ENCODE results near the gene KRT2. TPM values are rescaled to one million over a fixed set of nuclear protein-coding genes. Genes with fewer than 3 reads are reported as not detected.

Gene KRT2
- total and polyA plus RNA-seq, 2 of the 8 experiments (the other 6 are each of a cell fraction or from before 2014, with no cell fraction given), result not detected

DNA sequence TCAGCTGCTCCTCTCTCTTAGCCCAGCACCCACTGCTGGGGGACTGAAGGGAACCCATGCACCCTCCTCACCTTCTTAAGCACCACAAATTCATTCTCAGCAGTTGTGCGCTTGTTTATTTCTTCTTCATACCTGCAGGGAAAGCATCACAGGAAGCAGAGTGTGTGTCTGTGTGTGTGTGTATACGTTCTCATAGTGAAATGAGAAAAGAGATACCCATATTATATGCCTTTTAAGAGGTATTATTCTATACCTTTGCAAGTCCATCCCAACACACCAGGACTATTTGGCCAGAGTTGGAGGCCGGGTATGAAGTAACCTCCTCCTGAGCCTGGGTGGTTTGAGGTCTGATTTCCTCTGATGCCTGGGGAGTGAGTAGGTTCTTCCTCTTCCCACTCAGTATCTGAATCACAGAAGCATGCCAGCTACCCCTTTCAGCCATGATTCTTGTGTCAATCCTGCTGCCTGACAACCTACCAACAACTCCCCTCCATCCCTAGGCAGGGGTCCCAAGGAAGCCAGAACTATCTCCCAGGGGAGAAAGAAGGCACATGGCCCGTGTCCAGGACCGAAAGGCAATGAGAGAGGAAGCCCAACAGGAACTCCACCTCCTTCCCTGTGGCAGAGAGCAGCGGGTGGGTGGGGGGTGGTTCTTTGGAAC is 36.7 kb downstream of the KRT2 start:
- H2BK15ac ChIP-seq (ENCODE audit: low read length), result no peak overlapping the region
- H2BK20ac ChIP-seq (ENCODE audit: low read length), result no peak overlapping the region
- H4K5ac ChIP-seq (ENCODE audit: insufficient read length, low read depth, low read length), result no peak overlapping the region
- no peak overlapping the region for H3K23ac ChIP-seq (ENCODE audit: insufficient read length)
- no peak overlapping the region for H3K56ac ChIP-seq (replicated peaks; ENCODE audit: insufficient read length, low read depth, low read length)
- H2BK12ac ChIP-seq (ENCODE audit: low read depth, low read length), result no peak overlapping the region
- ChIA-PET CTCF (ENCODE audit: partially characterized antibody) (interaction anchor here (1.0 to 2.0 kb wide), 2 partner anchors 33 to 254 kb away, joined by 3 to 5 read pairs; no protein-coding TSS in a partner anchor), POLR2A (ENCODE audit: partially characterized antibody) (no interaction called here)
- no peaks in the 10 kb centered on the region for H3K9me3 ChIP-seq (ENCODE audit: insufficient read depth in 2 of 2, low read depth in 1 of 2, low read length in 1 of 2)
- H2BK5ac ChIP-seq (ENCODE audit: low read depth, low read length), result no peak overlapping the region
- 95% methylated on average over 6 of the region's 6 CpGs; no CpG with 5 or more reads in 1 of the 2 experiments for WGBS, 2 experiments (ENCODE audit: extremely low coverage in 1 of 2, insufficient coverage in 1 of 2, insufficient read length in 1 of 2, insufficient replicate concordance in 2 of 2, low coverage in 1 of 2, low lambda C conversion rate in 2 of 2, missing lambda C conversion rate in 1 of 2)
- no peak overlapping the region for H4K8ac ChIP-seq (ENCODE audit: extremely low read depth, insufficient read depth, low read length)
- H2BK120ac ChIP-seq (replicated peaks; ENCODE audit: low read depth, low read length), result no peak overlapping the region
- no peak overlapping the region for H2AK5ac ChIP-seq (ENCODE audit: low read depth, low read length)
- peak in 1 of 2 experiments; percentile 23 for DNase-seq (ENCODE audit: low read depth in 1 of 2, low spot score in 2 of 2)
- H3K23me2 ChIP-seq (ENCODE audit: low read depth, low read length), result no peaks in the 10 kb centered on the region
- H3K9ac ChIP-seq (replicated peaks in 1 of 4; ENCODE audit: extremely low read depth in 1 of 4, low read depth in 3 of 4, low read length in 3 of 4), result no peak overlapping the region
- no peak overlapping the region for H3K27ac ChIP-seq (ENCODE audit: low read depth, low read length)
- H3K79me2 ChIP-seq (ENCODE audit: control insufficient read depth in 1 of 2, insufficient read depth in 2 of 2, low read length in 2 of 2), result no peaks in the 10 kb centered on the region
- H3K4me3 ChIP-seq (ENCODE audit: extremely low read depth in 1 of 4, insufficient read depth in 2 of 4, low read depth in 3 of 4, low read length in 4 of 4), result no peak overlapping the region
- no peaks in the 10 kb centered on the region for H3K27me3 ChIP-seq (replicated peaks in 1 of 4; ENCODE audit: control insufficient read depth in 3 of 4, extremely low read depth in 1 of 4, insufficient read depth in 3 of 4, low read length in 3 of 4)
- H3K4ac ChIP-seq (replicated peaks; ENCODE audit: insufficient read length, low read depth, low read length), result no peak overlapping the region
- TF ChIP-seq JUN (IDR thresholded peaks at IDR 0.05; ENCODE audit: low read depth, low read length) (no peak), GABPA (IDR thresholded peaks at IDR 0.05; ENCODE audit: borderline replicate concordance, insufficient read depth, low read length) (no peak), ZNF274 (IDR thresholded peaks at IDR 0.05; ENCODE audit: borderline replicate concordance, extremely low read depth, low read length) (no peak), SIN3A (conservative IDR thresholded peaks at IDR 0.05 in 1 of 2, IDR thresholded peaks at IDR 0.05 in 1 of 2; ENCODE audit: low read depth in 1 of 2, low read length in 2 of 2) (no peak), E2F6 (IDR thresholded peaks at IDR 0.05) (no peak), EP300 (IDR thresholded peaks at IDR 0.05; ENCODE audit: borderline replicate concordance in 1 of 2, low read depth in 2 of 2, low read length in 2 of 2) (no peak), RFX5 (IDR thresholded peaks at IDR 0.05; ENCODE audit: borderline replicate concordance, low read depth, low read length) (no peak), SIX5 (IDR thresholded peaks at IDR 0.05; ENCODE audit: low read depth, low read length) (no peak), BCL11A (IDR thresholded peaks at IDR 0.05; ENCODE audit: low read depth in 2 of 2, low read length in 2 of 2) (no peak), SRF (IDR thresholded peaks at IDR 0.05; ENCODE audit: low read depth, low read length) (no peak)
- H3K14ac ChIP-seq (ENCODE audit: insufficient read length), result no peak overlapping the region
- peaks cover 0 to 3% (median 0%) of the 10 kb centered on the region in 4 experiments; a peak in 1 of 7 replicates for H3K4me1 ChIP-seq (replicated peaks in 1 of 4; ENCODE audit: control insufficient read depth in 3 of 4, insufficient read depth in 4 of 4, low read length in 3 of 4)
- no peak overlapping the region for H3K4me2 ChIP-seq (ENCODE audit: insufficient read depth in 1 of 2, low read depth in 2 of 2, low read length in 2 of 2)
- no peaks in the 10 kb centered on the region for H4K20me1 ChIP-seq (replicated peaks in 1 of 2; ENCODE audit: control insufficient read depth in 1 of 2, insufficient read depth in 2 of 2, low read length in 2 of 2)
- H4K91ac ChIP-seq (replicated peaks; ENCODE audit: insufficient read length, low read length), result no peak overlapping the region
- no peak overlapping the region for H2AFZ ChIP-seq (ENCODE audit: low read length)
- H3K36me3 ChIP-seq (ENCODE audit: control insufficient read depth in 2 of 4, insufficient read depth in 4 of 4, low read length in 3 of 4), result no peaks in the 10 kb centered on the region
- no peaks in the 10 kb centered on the region for H3K79me1 ChIP-seq (ENCODE audit: low read depth, low read length)
- no peak overlapping the region for H3K18ac ChIP-seq (ENCODE audit: extremely low read depth, low read length)
- no peak for FAIRE-seq
